HAP-1 (cell line): ENCODE data around the gene IFRD1.
A peak's percentile ranks its signal among the peaks of the same experiment; 100 is the strongest.
"Not testable (repeated sequence)": the region's sequence is repeated elsewhere in the genome, so short reads cannot be mapped to it uniquely, and the experiment has no call there.

ENCODE experiments used
- DNase-seq, 2 experiments: peaks; one replicate each; pipeline ENCODE4 v3.0.0-alpha.2; 2016 to 2020; ENCODE audit warnings: low spot score in 2 of 2
- H3K27me3 ChIP-seq: fragments of 250-450 bp; sonication (Bioruptor Pico); 2 replicates; pipeline ENCODE4 v1.5.1; 2020; ENCODE audit warnings: low read depth, mild to moderate bottlenecking, moderate library complexity
- H3K36me3 ChIP-seq: fragments of 250-450 bp; sonication (Bioruptor Pico); replicated peaks from 2 replicates; pipeline ENCODE4 v1.5.1; 2020; ENCODE audit warnings: mild to moderate bottlenecking
- H3K4me1 ChIP-seq: fragments of 250-450 bp; sonication (Bioruptor Pico); 2 replicates; pipeline ENCODE4 v1.5.1; 2020; ENCODE audit warnings: mild to moderate bottlenecking
- H3K4me3 ChIP-seq: fragments of 250-450 bp; sonication (Bioruptor Pico); 2 replicates; pipeline ENCODE4 v1.5.1; 2020; ENCODE audit warnings: mild to moderate bottlenecking, moderate library complexity
- H3K9me3 ChIP-seq: fragments of 250-450 bp; sonication (Bioruptor Pico); 2 replicates; pipeline ENCODE4 v1.5.1; 2020; ENCODE audit warnings: mild to moderate bottlenecking, moderate library complexity
- in situ Hi-C: fragments of 300-500 bp; cut with MboI; formaldehyde crosslinking; loops from 3 replicates; pipeline ENCODE4 v1.14.3; 2020; ENCODE audit warnings: low sequenced_read_pairs, inconsistent platforms, mixed read lengths

IFRD1 gene

GRCh38 chr7:112449353-112449752 is 907 bp upstream of the IFRD1 start:
- in situ Hi-C loops, result no loop called here
- H3K4me3 ChIP-seq, result peak overlapping the region; percentile 100
- DNase-seq, result no peak
- H3K27me3 ChIP-seq, result no peaks in the 10 kb centered on the region
- H3K9me3 ChIP-seq, result no peaks in the 10 kb centered on the region
- peaks cover 16% of the 10 kb centered on the region for H3K4me1 ChIP-seq
- peaks cover 3% of the 10 kb centered on the region; the same call in 1 of the 2 replicates for H3K36me3 ChIP-seq

DNA sequence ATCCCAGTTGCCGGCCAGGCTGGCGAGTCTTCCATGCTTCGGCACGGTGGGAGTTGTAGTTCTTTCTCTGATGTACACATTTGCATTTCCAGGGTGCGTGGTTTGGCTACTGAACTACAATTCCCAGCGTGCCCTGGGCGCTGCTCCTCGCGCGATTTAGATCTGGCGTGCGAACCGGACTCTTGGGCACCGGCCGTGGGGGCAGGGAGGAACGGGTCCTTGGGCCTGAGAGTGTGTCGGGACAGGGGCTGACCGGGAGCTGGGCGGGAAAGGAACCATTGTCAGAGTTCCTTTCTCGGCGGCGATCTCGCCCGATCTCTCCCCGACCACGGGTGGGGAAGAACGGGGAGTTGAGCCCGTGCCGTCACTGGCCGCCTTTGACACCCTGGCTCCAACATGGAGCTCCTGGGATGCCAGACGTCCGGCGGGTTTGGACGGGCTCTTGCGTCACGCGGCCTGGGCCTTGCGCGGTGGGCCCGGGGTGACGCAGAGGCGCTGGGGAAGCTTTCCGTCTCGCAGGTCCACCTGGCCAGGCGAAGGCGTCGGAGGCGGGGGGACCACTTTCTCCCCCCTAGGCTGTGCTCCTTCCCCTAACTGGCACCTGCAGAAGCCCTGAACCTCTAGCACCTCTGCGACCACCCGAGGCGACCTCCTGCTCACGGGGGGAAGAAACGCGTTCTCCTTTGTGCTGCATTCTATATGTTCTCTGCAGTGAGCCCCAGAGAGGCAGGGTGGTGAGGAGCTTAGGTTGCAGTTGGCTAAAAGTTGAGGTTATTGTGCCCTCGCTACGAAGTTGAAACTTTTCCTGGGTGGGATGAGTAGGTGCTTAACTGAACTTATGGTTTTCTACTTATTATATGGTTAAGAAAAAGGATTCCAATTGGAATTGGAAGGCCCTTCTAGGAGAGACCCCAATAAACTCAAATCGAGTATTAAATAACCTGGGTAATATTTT is 824 bp downstream of the IFRD1 start:
- in situ Hi-C loops, result no loop called here
- Histone ChIP-seq H3K9me3 (no peaks in the 10 kb centered on the region), H3K4me3 (peak overlapping the region; percentile 100), H3K36me3 (peaks cover 9% of the 10 kb centered on the region), H3K27me3 (no peaks in the 10 kb centered on the region), H3K4me1 (peaks cover 16% of the 10 kb centered on the region)
- DNase-seq, result peak; percentile 95

GRCh38 chr7:112452102-112452888 is 2.0 kb downstream of the IFRD1 start:
- peaks cover 21% of the 10 kb centered on the region for H3K36me3 ChIP-seq
- in situ Hi-C loops, result no loop called here
- peaks cover 16% of the 10 kb centered on the region for H3K4me1 ChIP-seq
- H3K27me3 ChIP-seq, result no peaks in the 10 kb centered on the region
- DNase-seq, result peak; percentile 73 to 88
- no peaks in the 10 kb centered on the region for H3K9me3 ChIP-seq
- peak overlapping the region; percentile 100 for H3K4me3 ChIP-seq

- no peak for DNase-seq
- no peaks in the 10 kb centered on the region for H3K27me3 ChIP-seq
- H3K36me3 ChIP-seq, result peaks cover 35% of the 10 kb centered on the region
- no peaks in the 10 kb centered on the region for H3K9me3 ChIP-seq
- H3K4me1 ChIP-seq, result peaks cover 16% of the 10 kb centered on the region
- no peak overlapping the region for H3K4me3 ChIP-seq
- in situ Hi-C loops, result no loop called here
These were observed 3.4 kb downstream of the IFRD1 start for GRCh38 chr7:112453505-112454171.

- peaks cover 40% of the 10 kb centered on the region for H3K36me3 ChIP-seq
- H3K27me3 ChIP-seq, DNase-seq, H3K4me3 ChIP-seq, H3K9me3 ChIP-seq, in situ Hi-C loops: not testable (repeated sequence)
- H3K4me1 ChIP-seq, result peaks cover 16% of the 10 kb centered on the region
These were observed 3.9 kb downstream of the IFRD1 start for GRCh38 chr7:112454191-112454590.

- in situ Hi-C loops, result no loop called here
- Histone ChIP-seq H3K4me1 (no peaks in the 10 kb centered on the region), H3K27me3 (no peaks in the 10 kb centered on the region), H3K9me3 (no peaks in the 10 kb centered on the region), H3K4me3 (no peak overlapping the region), H3K36me3 (peaks cover 80% of the 10 kb centered on the region)
- DNase-seq, result no peak
These were observed 9.4 kb downstream of the IFRD1 start for GRCh38 chr7:112459645-112460044.

GRCh38 chr7:112462236-112462635 is 12.0 kb downstream of the IFRD1 start:
- no peaks in the 10 kb centered on the region for H3K9me3 ChIP-seq
- H3K4me1 ChIP-seq, result no peaks in the 10 kb centered on the region
- DNase-seq, result no peak
- in situ Hi-C loops, result no loop called here
- no peaks in the 10 kb centered on the region for H3K27me3 ChIP-seq
- H3K36me3 ChIP-seq, result peaks cover 73% of the 10 kb centered on the region
- no peak overlapping the region for H3K4me3 ChIP-seq

GRCh38 chr7:112467867-112468266 is 17.6 kb downstream of the IFRD1 start:
- peaks cover 72% of the 10 kb centered on the region for H3K36me3 ChIP-seq
- in situ Hi-C loops, result no loop called here
- no peaks in the 10 kb centered on the region for H3K9me3 ChIP-seq

DNA sequence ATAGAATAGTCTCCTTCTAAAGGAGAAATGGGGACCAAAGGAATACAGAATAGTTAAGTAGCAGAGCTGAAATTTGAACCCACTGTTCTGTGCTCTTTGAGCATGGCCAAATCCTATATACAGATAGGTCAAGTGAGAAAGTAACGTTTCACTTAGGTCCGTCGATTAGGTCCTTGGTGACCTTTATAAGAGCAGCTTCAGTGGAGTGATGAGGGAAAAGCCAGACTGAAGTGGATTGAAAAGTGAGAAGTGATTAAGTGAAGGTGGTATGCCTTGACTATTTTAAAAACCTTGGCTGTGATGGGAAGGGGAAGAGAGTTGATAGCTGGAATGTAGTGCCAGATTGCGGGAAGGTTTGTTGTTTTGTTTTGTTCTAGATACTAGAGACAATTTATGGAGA is 19.9 kb downstream of the IFRD1 start:
- DNase-seq, result no peak
- in situ Hi-C loops, result no loop called here
- H3K4me1 ChIP-seq, result no peaks in the 10 kb centered on the region
- H3K4me3 ChIP-seq, result no peak overlapping the region
- no peaks in the 10 kb centered on the region for H3K27me3 ChIP-seq
- peaks cover 77% of the 10 kb centered on the region for H3K36me3 ChIP-seq
- H3K9me3 ChIP-seq, result no peaks in the 10 kb centered on the region

More at GRCh38 chr7:112467867-112468266, 17.6 kb downstream of the IFRD1 start:
- DNase-seq, result no peak
- Histone ChIP-seq H3K27me3 (no peaks in the 10 kb centered on the region), H3K4me3 (no peak overlapping the region), H3K4me1 (no peaks in the 10 kb centered on the region)

- Histone ChIP-seq H3K36me3 (peaks cover 38% of the 10 kb centered on the region), H3K4me3 (no peak overlapping the region), H3K9me3 (no peaks in the 10 kb centered on the region), H3K27me3 (no peaks in the 10 kb centered on the region), H3K4me1 (no peaks in the 10 kb centered on the region)
- in situ Hi-C loops, result no loop called here
- no peak for DNase-seq
These were observed 26.3 kb downstream of the IFRD1 start for GRCh38 chr7:112476390-112477052.

- in situ Hi-C loops, result no loop called here
- DNase-seq, result no peak
- Histone ChIP-seq H3K9me3 (no peaks in the 10 kb centered on the region), H3K4me3 (no peak overlapping the region), H3K4me1 (no peaks in the 10 kb centered on the region), H3K27me3 (no peaks in the 10 kb centered on the region), H3K36me3 (peaks cover 3% of the 10 kb centered on the region)
These were observed 31.0 kb downstream of the IFRD1 start for GRCh38 chr7:112481121-112481736.

GRCh38 chr7:112481833-112482670 is 31.8 kb downstream of the IFRD1 start:
- Histone ChIP-seq H3K9me3 (no peaks in the 10 kb centered on the region), H3K4me3 (no peak overlapping the region), H3K4me1 (no peaks in the 10 kb centered on the region), H3K27me3 (no peaks in the 10 kb centered on the region), H3K36me3 (no peaks in the 10 kb centered on the region)
- in situ Hi-C loops, result no loop called here
- DNase-seq, result no peak
